CMK (cell line): ENCODE data around the gene AKAP13.

Experiments
- DNase-seq: peaks from one replicate; pipeline ENCODE4 v3.0.0-alpha.2; 2010; ENCODE audit warnings: low read depth

The AKAP13 gene

GRCh38 chr15:85741021-85741421 lies 360.6 kb downstream of the AKAP13 start:
- DNase-seq = no peak

GRCh38 chr15:85741662-85742061 lies 361.3 kb downstream of the AKAP13 start:
- DNase-seq = no peak

DNA sequence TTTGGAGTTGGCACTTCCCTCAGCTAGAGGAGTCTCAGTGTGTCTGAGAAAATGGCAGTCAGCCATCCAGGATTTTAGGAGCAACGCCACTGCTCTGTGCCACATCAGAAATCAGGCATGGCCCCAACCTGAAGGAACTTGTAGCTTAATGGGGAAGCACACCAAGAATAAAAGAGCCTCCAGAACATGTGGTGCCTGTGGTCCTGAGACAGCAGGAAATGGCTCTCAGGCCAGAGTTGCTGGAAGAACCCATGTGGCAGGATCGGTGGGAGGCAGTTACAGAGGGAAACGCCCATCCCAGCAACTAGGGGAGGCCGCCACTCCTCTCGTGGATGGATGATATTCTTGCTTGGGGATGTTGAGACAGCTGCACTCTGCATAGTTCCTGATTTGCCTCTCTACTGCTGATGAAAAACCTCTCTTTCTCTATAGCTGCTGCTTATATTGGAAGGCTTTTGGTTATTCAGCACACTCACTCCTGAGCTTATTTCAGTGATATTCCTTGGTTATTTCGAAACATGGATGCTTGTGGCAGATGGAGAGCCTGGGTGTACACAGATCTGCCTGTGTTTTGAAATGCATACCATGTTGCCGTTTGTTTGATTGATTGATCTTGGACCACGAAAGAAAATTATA lies 361.9 kb downstream of the AKAP13 start:
- DNase-seq = no peak

GRCh38 chr15:85743392-85744055 lies 363.1 kb downstream of the AKAP13 start:
- no peak for DNase-seq

DNA sequence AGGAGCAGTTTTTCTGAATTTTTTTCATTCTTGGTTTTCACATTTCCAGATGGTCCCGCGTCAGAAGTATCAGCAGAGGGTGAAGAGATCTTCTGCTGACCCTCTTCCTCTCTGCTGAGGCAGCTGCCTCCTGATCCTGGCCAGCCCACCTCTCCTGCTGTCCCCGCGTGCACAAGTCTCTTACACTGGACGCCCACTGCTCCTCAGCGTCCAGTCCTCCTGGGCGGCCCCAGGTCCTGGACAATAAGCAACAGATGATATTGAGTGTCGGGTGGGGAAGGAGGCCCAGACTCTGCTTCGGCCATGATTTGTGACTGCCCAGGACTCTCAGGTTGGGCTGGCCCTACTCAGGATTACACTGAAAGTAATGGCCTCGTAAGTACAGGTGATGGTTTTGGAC lies 364.2 kb downstream of the AKAP13 start:
- DNase-seq = no peak

GRCh38 chr15:85745023-85745422 lies 364.6 kb downstream of the AKAP13 start:
- no peak for DNase-seq

DNA sequence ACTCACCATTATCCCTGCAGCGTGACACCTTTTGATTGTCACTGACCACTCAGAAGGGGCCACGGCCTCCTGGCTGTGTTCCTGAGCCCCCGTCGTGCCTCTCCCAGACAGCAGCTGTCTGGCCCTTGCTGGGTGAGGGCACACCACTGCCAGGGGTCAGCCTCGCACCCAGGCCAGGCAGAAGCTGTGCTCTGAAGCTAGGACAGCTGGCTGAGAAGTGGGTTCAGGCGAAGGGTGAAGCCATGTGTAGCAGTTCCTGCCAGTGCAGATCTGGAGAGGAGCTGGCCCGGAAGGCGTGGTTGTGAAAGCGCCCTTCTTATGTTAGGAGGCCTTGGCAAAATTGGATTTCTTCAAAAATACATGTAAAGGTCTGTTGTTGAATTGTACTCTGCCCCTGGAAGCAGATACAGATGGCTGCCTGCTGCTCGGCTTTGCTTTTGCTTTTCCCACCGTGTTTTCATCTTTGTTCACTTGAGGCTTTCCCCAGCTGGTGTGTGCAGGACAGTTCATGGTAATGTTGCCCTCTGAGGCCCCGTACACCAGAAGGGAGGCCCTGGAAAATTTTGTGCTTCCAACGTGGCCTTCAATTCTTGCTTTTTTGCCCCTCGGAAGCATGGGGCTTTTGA lies 365.2 kb downstream of the AKAP13 start:
- no peak for DNase-seq

- DNase-seq = no peak
Measured at GRCh38 chr15:85746641-85747040, 366.2 kb downstream of the AKAP13 start.

- no peak for DNase-seq
Measured at GRCh38 chr15:85748176-85748575, 367.8 kb downstream of the AKAP13 start.

DNA sequence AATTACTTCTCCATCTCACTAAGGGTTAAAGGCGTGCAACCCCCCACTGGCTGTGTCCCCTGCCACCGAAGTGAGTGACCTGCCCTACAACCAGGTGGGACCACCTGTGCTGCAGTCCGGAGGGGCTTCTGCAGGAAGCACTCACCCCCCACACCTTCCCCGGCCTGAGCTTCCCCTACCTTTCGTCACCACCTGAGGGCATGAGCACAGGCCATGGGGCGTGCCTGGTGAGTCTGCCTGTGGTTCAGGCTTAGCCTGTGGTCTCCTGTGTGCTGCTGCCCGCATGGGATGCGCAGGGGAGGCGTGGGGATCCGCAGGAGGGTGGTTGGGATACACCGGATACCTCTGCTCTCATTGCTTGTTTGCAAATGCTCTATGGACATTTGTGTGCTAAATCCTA lies 368.3 kb downstream of the AKAP13 start:
- DNase-seq = no peak

GRCh38 chr15:85749261-85750151 lies 369.1 kb downstream of the AKAP13 start:
- DNase-seq = no peak

- DNase-seq = no peak
Measured at GRCh38 chr15:85750319-85751290, 370.2 kb downstream of the AKAP13 start.

- no peak for DNase-seq
Measured at GRCh38 chr15:85751291-85752123, 371.1 kb downstream of the AKAP13 start.

DNA sequence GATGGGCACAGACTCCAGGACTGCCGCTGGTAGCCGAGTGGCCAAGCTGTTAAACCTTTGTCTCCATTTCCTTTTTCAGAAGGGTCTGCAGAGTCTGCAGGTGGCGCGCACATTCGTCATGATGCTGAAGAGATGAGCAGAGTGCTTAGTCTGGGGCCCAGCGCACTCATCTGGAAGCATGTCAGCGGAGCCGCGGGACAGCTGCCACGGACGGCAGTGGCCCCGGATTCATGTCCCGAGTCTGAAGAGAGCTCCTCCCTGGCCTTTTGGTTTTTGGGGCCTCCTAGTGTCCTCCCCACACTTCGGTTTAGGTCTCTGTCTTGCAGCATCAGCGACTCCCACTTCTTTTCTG lies 371.7 kb downstream of the AKAP13 start:
- DNase-seq = no peak

DNA sequence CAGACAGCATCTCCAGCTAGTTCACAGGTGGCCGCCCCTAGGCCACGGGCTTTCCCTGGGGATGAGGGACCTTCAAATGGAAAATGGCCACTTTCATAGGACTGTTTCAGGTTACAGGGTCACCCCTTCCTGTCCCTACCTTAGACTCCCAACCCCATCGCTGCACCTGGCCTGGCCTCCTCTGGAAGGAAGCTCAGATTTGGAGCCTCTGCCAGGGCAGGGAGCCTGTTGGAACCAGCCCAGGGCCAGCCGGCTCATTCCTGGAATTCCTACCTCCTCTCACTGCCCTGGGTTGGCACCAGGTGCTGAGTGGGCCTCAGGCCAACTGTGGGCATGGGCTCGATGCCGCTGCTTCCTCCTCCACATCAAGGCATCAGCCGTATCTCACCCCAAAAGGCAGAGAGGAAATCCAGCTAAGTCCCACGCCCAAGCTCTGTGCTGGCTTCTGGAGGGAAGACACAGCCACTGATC lies 372.1 kb downstream of the AKAP13 start:
- no peak for DNase-seq

DNA sequence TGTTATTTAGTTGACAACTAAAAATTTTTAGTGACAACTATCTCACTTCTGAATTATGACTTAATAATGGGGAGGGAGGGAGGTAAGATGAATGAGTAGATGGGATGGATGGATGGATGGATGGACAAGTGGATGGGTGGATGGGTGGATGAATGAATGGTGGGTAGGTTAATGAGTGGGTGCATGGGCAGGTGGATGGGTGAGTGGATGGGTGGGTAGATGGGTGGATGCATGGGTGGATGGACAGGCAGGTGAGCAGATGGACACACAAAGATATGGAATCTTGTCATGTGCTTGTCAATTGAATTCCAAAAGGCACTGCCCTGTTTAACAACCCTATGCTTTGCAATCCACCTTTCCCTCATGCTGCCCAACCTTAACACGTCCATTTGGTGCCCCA lies 372.9 kb downstream of the AKAP13 start:
- no peak for DNase-seq

GRCh38 chr15:85753791-85754452 lies 373.5 kb downstream of the AKAP13 start:
- no peak for DNase-seq

DNA sequence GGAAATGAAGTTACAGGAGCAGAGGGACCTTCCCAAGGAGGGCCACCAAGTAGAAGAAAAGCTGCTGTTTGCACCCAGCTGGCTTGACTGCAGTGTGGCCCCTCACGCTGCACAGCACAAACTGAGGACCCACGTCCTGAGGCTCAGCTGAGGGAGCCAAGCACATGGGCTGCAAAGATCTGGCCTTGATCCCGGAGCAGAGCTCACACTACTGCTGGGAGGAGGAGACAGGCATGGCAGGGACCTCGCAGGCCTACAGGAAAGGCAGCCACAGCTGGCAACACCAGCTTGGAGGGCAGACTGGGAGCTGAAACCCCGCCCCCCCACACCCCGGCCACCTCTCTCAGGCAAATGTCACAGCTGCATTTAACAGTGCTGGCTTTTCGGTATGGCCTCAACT lies 374.6 kb downstream of the AKAP13 start:
- no peak for DNase-seq

DNA sequence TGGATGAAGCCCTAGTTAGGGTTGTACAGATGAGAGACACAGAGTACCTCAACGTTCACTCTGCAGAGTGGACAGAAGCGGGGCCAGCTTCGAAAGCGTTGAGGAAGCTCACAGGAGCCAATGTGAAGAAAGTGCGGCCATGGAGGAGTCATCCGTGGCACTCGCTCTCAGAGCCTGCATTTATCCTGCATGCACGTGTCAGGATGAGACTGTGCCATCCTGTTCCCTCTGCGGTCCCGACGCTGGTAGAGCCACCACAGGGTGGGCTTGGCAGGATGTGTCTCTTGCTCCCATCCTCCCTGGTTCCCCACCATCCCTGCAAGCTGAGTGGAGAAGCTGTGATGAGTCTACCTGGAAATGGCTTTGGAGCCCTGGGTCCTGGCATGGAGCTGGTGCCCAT lies 375.1 kb downstream of the AKAP13 start:
- no peak for DNase-seq

DNA sequence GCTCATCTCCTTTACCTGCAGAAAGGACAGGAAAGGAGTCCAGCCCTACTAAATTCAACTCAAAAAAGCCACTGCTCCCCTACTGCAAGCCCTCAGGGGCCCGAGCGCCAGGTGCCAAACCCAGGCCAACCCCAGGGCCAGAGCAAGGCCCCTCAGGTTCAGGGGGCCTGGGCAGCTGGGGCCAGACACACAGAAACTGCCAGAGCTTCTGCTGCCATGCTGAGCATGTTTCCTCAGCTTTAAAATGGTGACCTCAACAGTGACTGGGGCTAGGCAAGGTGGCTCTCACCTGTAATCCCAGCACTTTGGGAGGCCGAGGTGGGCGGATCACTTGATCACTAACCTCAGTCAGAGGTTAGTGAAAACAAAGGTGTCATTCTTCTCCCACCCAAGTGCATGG lies 375.5 kb downstream of the AKAP13 start:
- no peak for DNase-seq
